ENCODE data around the gene BDH2.

BDH2 gene

GRCh38 chr4:103060453-103061148, 39.0 kb downstream of the BDH2 start:
- H3K36me3 ChIP-seq: peaks cover 24% of the 10 kb centered on the region
- no peaks in the 10 kb centered on the region for H3K4me1 ChIP-seq
- no peak overlapping the region for H3K4me3 ChIP-seq (ENCODE audit: low read depth, low read length)
- no peak for DNase-seq
- TF ChIP-seq CTCF (IDR thresholded peaks at IDR 0.05; ENCODE audit: low read depth, low read length): no peak
- H3K9me3 ChIP-seq: no peaks in the 10 kb centered on the region
- no peaks in the 10 kb centered on the region for H3K27me3 ChIP-seq

- no peak for TF ChIP-seq CTCF (IDR thresholded peaks at IDR 0.05; ENCODE audit: low read depth, low read length)
- Histone ChIP-seq H3K27me3 (no peaks in the 10 kb centered on the region), H3K9me3 (no peaks in the 10 kb centered on the region), H3K4me3 (ENCODE audit: low read depth, low read length) (no peak overlapping the region), H3K4me1 (no peaks in the 10 kb centered on the region; the same call in 1 of the 2 replicates), H3K36me3 (peaks cover 13% of the 10 kb centered on the region; the same call in 1 of the 2 replicates)
- no peak for DNase-seq
Measured at GRCh38 chr4:103054030-103054429, 45.6 kb downstream of the BDH2 start.

GRCh38 chr4:103052779-103053178, 46.9 kb downstream of the BDH2 start:
- no peak; the same call in 1 of the 2 replicates for TF ChIP-seq CTCF (IDR thresholded peaks at IDR 0.05; ENCODE audit: low read depth, low read length)
- Histone ChIP-seq H3K27me3 (no peaks in the 10 kb centered on the region), H3K9me3 (no peaks in the 10 kb centered on the region), H3K4me3 (ENCODE audit: low read depth, low read length) (no peak overlapping the region), H3K4me1 (no peaks in the 10 kb centered on the region; the same call in 1 of the 2 replicates), H3K36me3 (peaks cover 20% of the 10 kb centered on the region; the same call in 1 of the 2 replicates)
- DNase-seq: no peak

GRCh38 chr4:103052145-103052544, 47.5 kb downstream of the BDH2 start:
- no peak for DNase-seq
- TF ChIP-seq CTCF (IDR thresholded peaks at IDR 0.05; ENCODE audit: low read depth, low read length): no peak
- Histone ChIP-seq H3K4me3 (ENCODE audit: low read depth, low read length) (no peak overlapping the region), H3K27me3 (no peaks in the 10 kb centered on the region), H3K36me3 (peaks cover 20% of the 10 kb centered on the region; the same call in 1 of the 2 replicates), H3K4me1 (no peaks in the 10 kb centered on the region; the same call in 1 of the 2 replicates), H3K9me3 (no peaks in the 10 kb centered on the region)

- Histone ChIP-seq H3K36me3 (peaks cover 14% of the 10 kb centered on the region; the same call in 1 of the 2 replicates), H3K4me1 (no peaks in the 10 kb centered on the region; the same call in 1 of the 2 replicates), H3K9me3 (no peaks in the 10 kb centered on the region), H3K4me3 (ENCODE audit: low read depth, low read length) (no peak overlapping the region), H3K27me3 (no peaks in the 10 kb centered on the region)
- no peak for DNase-seq
- no peak for TF ChIP-seq CTCF (IDR thresholded peaks at IDR 0.05; ENCODE audit: low read depth, low read length)
Measured at GRCh38 chr4:103050736-103051436, 48.7 kb downstream of the BDH2 start.

Measured in BE2C (cell line).